Vagina (tissue), 2 donors: ENCODE results near the gene ZNF428.

Experiments used
- POLR2A ChIP-seq, 2 donors: fragments of 450-650 bp; IDR thresholded peaks; one replicate each; pipeline ENCODE4 v1.6.1; 2017; ENCODE audit warnings: antibody characterized with exemption in 2 of 2, mild to moderate bottlenecking in 2 of 2, moderate library complexity in 2 of 2
- POLR2AphosphoS5 ChIP-seq, 2 donors: sonication (generic); formaldehyde crosslinking; IDR thresholded peaks; one replicate each; pipeline ENCODE4 v1.9.0; 2017; ENCODE audit warnings: antibody characterized with exemption in 2 of 2, mild to moderate bottlenecking in 2 of 2, low read depth in 1 of 2; ENCODE audit not compliant: insufficient read depth in 1 of 2
- TF ChIP-seq, protein P1 (sequence below), 3 experiments: fragments of 450-650 bp in 2 of 3; fragments of 200-600 bp in 1 of 3; sonication (generic) in 1 of 3; IDR thresholded peaks; one replicate each; pipeline ENCODE4 v1.5.1; 2017 to 2019; ENCODE audit warnings: antibody characterized with exemption in 3 of 3, mild to moderate bottlenecking in 2 of 3, moderate library complexity in 2 of 3

DNA sequence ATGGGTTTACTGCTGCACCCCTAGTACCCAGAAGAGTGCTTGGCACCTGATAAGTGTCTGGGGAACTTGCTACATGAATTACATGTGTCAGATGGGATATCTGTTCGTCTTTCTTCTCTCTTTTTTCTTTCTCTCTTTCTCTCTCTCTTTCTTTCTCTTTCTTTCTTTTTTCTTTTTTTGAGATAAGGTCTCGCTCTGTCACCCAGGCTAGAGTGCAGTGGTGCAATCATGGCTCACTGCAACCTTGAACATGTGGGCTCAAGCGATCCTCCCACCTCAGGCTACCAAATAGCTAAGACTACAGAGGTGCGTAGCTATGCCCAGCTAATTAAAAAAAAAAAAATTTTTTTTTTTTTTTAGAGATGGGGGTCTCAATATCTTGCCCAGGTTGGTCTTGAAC lies 14.1 kb upstream of the ZNF428 start:
- TF ChIP-seq, protein P1, sequence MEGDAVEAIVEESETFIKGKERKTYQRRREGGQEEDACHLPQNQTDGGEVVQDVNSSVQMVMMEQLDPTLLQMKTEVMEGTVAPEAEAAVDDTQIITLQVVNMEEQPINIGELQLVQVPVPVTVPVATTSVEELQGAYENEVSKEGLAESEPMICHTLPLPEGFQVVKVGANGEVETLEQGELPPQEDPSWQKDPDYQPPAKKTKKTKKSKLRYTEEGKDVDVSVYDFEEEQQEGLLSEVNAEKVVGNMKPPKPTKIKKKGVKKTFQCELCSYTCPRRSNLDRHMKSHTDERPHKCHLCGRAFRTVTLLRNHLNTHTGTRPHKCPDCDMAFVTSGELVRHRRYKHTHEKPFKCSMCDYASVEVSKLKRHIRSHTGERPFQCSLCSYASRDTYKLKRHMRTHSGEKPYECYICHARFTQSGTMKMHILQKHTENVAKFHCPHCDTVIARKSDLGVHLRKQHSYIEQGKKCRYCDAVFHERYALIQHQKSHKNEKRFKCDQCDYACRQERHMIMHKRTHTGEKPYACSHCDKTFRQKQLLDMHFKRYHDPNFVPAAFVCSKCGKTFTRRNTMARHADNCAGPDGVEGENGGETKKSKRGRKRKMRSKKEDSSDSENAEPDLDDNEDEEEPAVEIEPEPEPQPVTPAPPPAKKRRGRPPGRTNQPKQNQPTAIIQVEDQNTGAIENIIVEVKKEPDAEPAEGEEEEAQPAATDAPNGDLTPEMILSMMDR (IDR thresholded peaks at IDR 0.05) = no peak
- no peak for TF ChIP-seq POLR2A (IDR thresholded peaks at IDR 0.05)
- TF ChIP-seq POLR2AphosphoS5 (IDR thresholded peaks at IDR 0.05; ENCODE audit: insufficient read depth in 1 of 2, low read depth in 1 of 2) = no peak
